HepG2 (cell line): ENCODE results near the gene FRS2. TPM values are rescaled to one million over a fixed set of nuclear protein-coding genes. Genes with fewer than 3 reads are reported as not detected.

Source experiments
- ATAC-seq: fragments of 200-7000 bp; cut with Tn5 transposase; 3 replicates; pipeline ENCODE4 v1.9.1; 2020; ENCODE audit warnings: mild to moderate bottlenecking, moderate library complexity
- BruUV-seq: library from RNA; stranded (reverse); fragments of 400-500 nt; replicated peaks from 2 replicates; lab custom pipeline; 2021; lab: Mats Ljungman, UMichigan
- CTCF ChIA-PET: fragments of 300-600 bp; formaldehyde crosslinking; extraction: SDS; loops from one replicate; lab custom pipeline; 2021; ENCODE audit warnings: low total read pairs, inconsistent platforms, low intra/inter-chr PET ratio; lab: Yijun Ruan, JAX
- POLR2A ChIA-PET: fragments of 350-600 bp; sonication (Branson Sonifier 250); formaldehyde crosslinking; loops from one replicate; lab custom pipeline; 2020; ENCODE audit warnings: antibody characterized with exemption, inconsistent platforms; lab: Yijun Ruan, JAX
- DNase-seq: peaks from one replicate; pipeline ENCODE4 v3.0.0-alpha.2; 2015; ENCODE audit warnings: low spot score
- FAIRE-seq: peaks from 3 replicates; lab custom pipeline; 2011; peaks lifted over from hg19 to GRCh38; lab: Jason Lieb, UNC
- H2AFZ ChIP-seq: one replicate; pipeline ENCODE4 v1.6.1; 2011; ENCODE audit warnings: low read length, inconsistent platforms
- H3K27ac ChIP-seq: fragments of 300-600 bp; 3 replicates; pipeline ENCODE4 v1.8.0; 2011; ENCODE audit warnings: mixed run types, mild to moderate bottlenecking, mixed read lengths, low read length, inconsistent platforms; ENCODE audit not compliant: insufficient read depth; ENCODE audit errors: extremely low read length
- H3K27me3 ChIP-seq, 2 experiments: fragments of 200-600 bp in 1 of 2; 2 replicates in 1 of 2; 3 replicates in 1 of 2; pipeline versions ENCODE4 v1.6.0 to v1.8.0; 2011; ENCODE audit warnings: low read length in 2 of 2, mild to moderate bottlenecking in 2 of 2, moderate library complexity in 2 of 2, inconsistent platforms in 1 of 2; ENCODE audit not compliant: insufficient read depth in 2 of 2, control insufficient read depth in 1 of 2
- H3K36me3 ChIP-seq, 2 experiments: fragments of 200-600 bp in 1 of 2; replicated peaks in 1 of 2; 2 replicates in 1 of 2; 3 replicates in 1 of 2; pipeline versions ENCODE4 v1.5.1 to v1.8.0; 2011; ENCODE audit warnings: low read length in 2 of 2, inconsistent platforms in 1 of 2; ENCODE audit not compliant: insufficient read depth in 2 of 2, control insufficient read depth in 1 of 2
- H3K4me1 ChIP-seq: 2 replicates; pipeline ENCODE4 v1.5.1; 2012; ENCODE audit warnings: low read length, inconsistent platforms; ENCODE audit not compliant: insufficient read depth
- H3K4me2 ChIP-seq: 2 replicates; pipeline ENCODE4 v1.6.0; 2011; ENCODE audit warnings: low read depth, low read length, inconsistent platforms
- H3K4me3 ChIP-seq, 3 experiments: fragments of 200-600 bp in 1 of 3; sonication (generic), shearing (Covaris generic) in 1 of 3; replicated peaks in 1 of 3; 2 replicates each; pipeline ENCODE4 v1.5.1; 2011 to 2016; ENCODE audit warnings: low read length in 3 of 3, inconsistent platforms in 2 of 3, low read depth in 2 of 3, mild to moderate bottlenecking in 2 of 3, control low read depth in 1 of 3, mixed read lengths in 1 of 3; ENCODE audit not compliant: insufficient read depth in 1 of 3
- H3K79me2 ChIP-seq: one replicate; pipeline ENCODE4 v1.6.1; 2011; ENCODE audit warnings: low read length, inconsistent platforms; ENCODE audit not compliant: insufficient read depth
- H3K9ac ChIP-seq: 2 replicates; pipeline ENCODE4 v1.6.0; 2011; ENCODE audit warnings: mild to moderate bottlenecking, low read depth, low read length, inconsistent platforms; ENCODE audit not compliant: insufficient read depth
- H3K9me3 ChIP-seq: 2 replicates; pipeline ENCODE4 v1.5.1; 2012; ENCODE audit warnings: mild to moderate bottlenecking, low read length
- H4K20me1 ChIP-seq: 2 replicates; pipeline ENCODE4 v1.6.0; 2011; ENCODE audit warnings: inconsistent platforms, mild to moderate bottlenecking, low read length, moderate library complexity; ENCODE audit not compliant: insufficient read depth
- FOXC1 ChIP-seq: sonication (generic); formaldehyde crosslinking; IDR thresholded peaks from 2 replicates; pipeline ENCODE4 v1.8.0; 2022; ENCODE audit warnings: mild to moderate bottlenecking, missing genetic modification reagents, borderline replicate concordance
- HOXA5 ChIP-seq: sonication (generic); formaldehyde crosslinking; IDR thresholded peaks from 2 replicates; pipeline ENCODE4 v1.4.0; 2020; ENCODE audit warnings: missing genetic modification reagents
- MED13 ChIP-seq: sonication (generic); formaldehyde crosslinking; IDR thresholded peaks from 2 replicates; pipeline ENCODE4 v1.5.0; 2020; ENCODE audit warnings: missing genetic modification reagents
- PAF1 ChIP-seq: IDR thresholded peaks from 2 replicates; pipeline ENCODE4 v1.6.1; 2016; ENCODE audit warnings: missing genetic modification reagents, missing compliant biosample characterization
- RFX3 ChIP-seq: IDR thresholded peaks from 2 replicates; pipeline ENCODE4 v1.6.1; 2016; ENCODE audit warnings: missing biosample characterization, missing genetic modification reagents
- STAG1 ChIP-seq: sonication (generic); formaldehyde crosslinking; IDR thresholded peaks from 2 replicates; pipeline ENCODE4 v1.4.0; 2020; ENCODE audit warnings: missing genetic modification reagents
- STAT5B ChIP-seq: sonication (generic); formaldehyde crosslinking; IDR thresholded peaks from 2 replicates; pipeline ENCODE4 v1.4.0; 2020; ENCODE audit warnings: missing genetic modification reagents
- TAF1 ChIP-seq: sonication (generic); formaldehyde crosslinking; IDR thresholded peaks from 2 replicates; pipeline ENCODE4 v1.4.0; 2020; ENCODE audit warnings: missing genetic modification reagents
- ZFP62 ChIP-seq: sonication (generic); formaldehyde crosslinking; IDR thresholded peaks from 2 replicates; pipeline ENCODE4 v1.4.0; 2020; ENCODE audit warnings: missing genetic modification reagents
- ZNF124 ChIP-seq: sonication (generic); formaldehyde crosslinking; IDR thresholded peaks from 2 replicates; pipeline ENCODE4 v1.4.0; 2020; ENCODE audit warnings: missing genetic modification reagents
- ZNF660 ChIP-seq: sonication (generic); formaldehyde crosslinking; IDR thresholded peaks from 2 replicates; pipeline ENCODE4 v1.5.1; 2020; ENCODE audit warnings: mild to moderate bottlenecking, low read depth, missing genetic modification reagents, borderline replicate concordance
- ZNF83 ChIP-seq: sonication (generic); formaldehyde crosslinking; IDR thresholded peaks from 2 replicates; pipeline ENCODE4 v1.4.0; 2020; ENCODE audit warnings: missing genetic modification reagents, mild to moderate bottlenecking, borderline replicate concordance
- WGBS: methylation state at CpG from one replicate; pipeline ENCODE4 v1.1.6; 2017; ENCODE audit warnings: low lambda C conversion rate; 5-methylcytosine and 5-hydroxymethylcytosine counted together
- in situ Hi-C: cut with HindIII; loops from 2 replicates; pipeline ENCODE4 v1.10.0; 2017; ENCODE audit warnings: low pct_unique_long_range_greater_than_20kb; ENCODE audit not compliant: extremely low pct_ligation_motif_present
- intact Hi-C: fragments of 100-400 bp; cut with micrococcal nuclease; formaldehyde crosslinking; loops from one replicate; pipeline ENCODE4 v1.10.0; 2022; ENCODE audit not compliant: unreplicated experiment
- polyA plus RNA-seq, 8 experiments: library from polyadenylated mRNA; depleted of rRNA in 3 of 8; stranded (reverse) in 7 of 8; unstranded in 1 of 8; fragments of >200 nt; fragmentation: Illumina TruSeq in 4 of 8; extraction: Trizol in 4 of 8; gene quantifications; 2 replicates each; pipeline versions ENCODE4 v1.2.1 to v1.2.3, GENCODE V29; 2011 to 2016; ENCODE audit warnings: low read depth in 4 of 8, missing spikeins in 1 of 8, mixed read lengths in 1 of 8; ENCODE audit not compliant: insufficient read depth in 1 of 8
- total RNA-seq, 5 experiments: library from RNA; depleted of rRNA; stranded (reverse); fragments of >200 nt; fragmentation: Illumina TruSeq; extraction: Trizol; gene quantifications; 2 replicates each; pipeline ENCODE4 v1.2.3, GENCODE V29; 2016; ENCODE audit warnings: low read depth in 1 of 5
- TF ChIP-seq, protein P1 (sequence below): sonication (generic); formaldehyde crosslinking; IDR thresholded peaks from 2 replicates; pipeline ENCODE4 v1.4.0; 2020; ENCODE audit warnings: mild to moderate bottlenecking, missing genetic modification reagents, borderline replicate concordance
- TF ChIP-seq, protein P2 (sequence below): sonication (generic); formaldehyde crosslinking; IDR thresholded peaks from 2 replicates; pipeline ENCODE4 v1.5.0; 2020; ENCODE audit warnings: mild to moderate bottlenecking, missing genetic modification reagents, borderline replicate concordance
- TF ChIP-seq, protein P3 (sequence below): sonication (generic); formaldehyde crosslinking; IDR thresholded peaks from 2 replicates; pipeline ENCODE4 v1.8.0; 2022; ENCODE audit warnings: missing genetic modification reagents, mild to moderate bottlenecking, moderate library complexity, borderline replicate concordance
- TF ChIP-seq, protein P4 (sequence below): sonication (generic); formaldehyde crosslinking; IDR thresholded peaks from 2 replicates; pipeline ENCODE4 v1.9.0; 2022; ENCODE audit warnings: missing genetic modification reagents, mild to moderate bottlenecking, borderline replicate concordance

FRS2 gene
- total and polyA plus RNA-seq, 2 of the 13 experiments (the other 11 are each of a cell fraction or from before 2014, with no cell fraction given): 8.3 to 16.8 TPM

DNA sequence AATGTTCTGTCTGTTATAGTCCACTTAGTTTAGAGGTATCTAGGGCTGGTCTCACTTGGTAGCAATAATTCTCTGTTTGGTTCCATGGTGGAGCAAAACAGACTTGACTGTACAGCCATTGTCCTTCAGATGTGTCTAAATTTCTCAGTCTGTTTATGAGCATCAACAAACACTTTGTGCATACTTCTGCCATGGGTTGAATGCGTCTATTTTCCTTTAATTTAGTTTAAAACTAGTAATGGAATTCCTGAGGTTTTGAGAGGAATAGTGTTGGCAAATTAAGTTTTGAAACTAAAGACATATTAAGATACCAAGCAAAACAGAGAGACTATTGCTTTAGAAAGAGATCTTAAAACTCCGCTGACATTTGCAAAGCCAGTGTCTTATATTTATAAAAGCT lies 22.6 kb downstream of the FRS2 start:
- no peak for FAIRE-seq

More for the DNA sequence above, 22.6 kb downstream of the FRS2 start:
- H3K27me3 ChIP-seq: no peaks in the 10 kb centered on the region; a peak in 1 of 5 replicates
- no peak overlapping the region for H3K9ac ChIP-seq
- peaks cover 91% of the 10 kb centered on the region for H3K79me2 ChIP-seq
- H3K4me3 ChIP-seq: no peak overlapping the region
- DNase-seq (no peak), ATAC-seq (no peak)
- 95% methylated on average over 2 of the region's 2 CpGs for WGBS
- no peaks in the 10 kb centered on the region for H3K9me3 ChIP-seq
- no peak overlapping the region for H2AFZ ChIP-seq
- TF ChIP-seq FOXC1 (CRISPR knock-in tag) (no peak), STAT5B (CRISPR knock-in tag) (no peak), ZFP62 (CRISPR knock-in tag) (no peak), PAF1 (CRISPR knock-in tag) (no peak), HOXA5 (CRISPR knock-in tag) (no peak), ZNF660 (CRISPR knock-in tag) (no peak), ZNF83 (no peak), TAF1 (CRISPR knock-in tag) (no peak), RFX3 (CRISPR knock-in tag) (no peak), MED13 (CRISPR knock-in tag) (no peak), STAG1 (no peak), ZNF124 (CRISPR knock-in tag) (no peak)
- TF ChIP-seq, protein P1, sequence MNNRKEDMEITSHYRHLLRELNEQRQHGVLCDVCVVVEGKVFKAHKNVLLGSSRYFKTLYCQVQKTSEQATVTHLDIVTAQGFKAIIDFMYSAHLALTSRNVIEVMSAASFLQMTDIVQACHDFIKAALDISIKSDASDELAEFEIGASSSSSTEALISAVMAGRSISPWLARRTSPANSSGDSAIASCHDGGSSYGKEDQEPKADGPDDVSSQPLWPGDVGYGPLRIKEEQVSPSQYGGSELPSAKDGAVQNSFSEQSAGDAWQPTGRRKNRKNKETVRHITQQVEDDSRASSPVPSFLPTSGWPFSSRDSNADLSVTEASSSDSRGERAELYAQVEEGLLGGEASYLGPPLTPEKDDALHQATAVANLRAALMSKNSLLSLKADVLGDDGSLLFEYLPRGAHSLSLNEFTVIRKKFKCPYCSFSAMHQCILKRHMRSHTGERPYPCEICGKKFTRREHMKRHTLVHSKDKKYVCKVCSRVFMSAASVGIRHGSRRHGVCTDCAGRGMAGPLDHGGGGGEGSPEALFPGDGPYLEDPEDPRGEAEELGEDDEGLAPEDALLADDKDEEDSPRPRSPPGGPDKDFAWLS (CRISPR knock-in tag): no peak
- TF ChIP-seq, protein P2, sequence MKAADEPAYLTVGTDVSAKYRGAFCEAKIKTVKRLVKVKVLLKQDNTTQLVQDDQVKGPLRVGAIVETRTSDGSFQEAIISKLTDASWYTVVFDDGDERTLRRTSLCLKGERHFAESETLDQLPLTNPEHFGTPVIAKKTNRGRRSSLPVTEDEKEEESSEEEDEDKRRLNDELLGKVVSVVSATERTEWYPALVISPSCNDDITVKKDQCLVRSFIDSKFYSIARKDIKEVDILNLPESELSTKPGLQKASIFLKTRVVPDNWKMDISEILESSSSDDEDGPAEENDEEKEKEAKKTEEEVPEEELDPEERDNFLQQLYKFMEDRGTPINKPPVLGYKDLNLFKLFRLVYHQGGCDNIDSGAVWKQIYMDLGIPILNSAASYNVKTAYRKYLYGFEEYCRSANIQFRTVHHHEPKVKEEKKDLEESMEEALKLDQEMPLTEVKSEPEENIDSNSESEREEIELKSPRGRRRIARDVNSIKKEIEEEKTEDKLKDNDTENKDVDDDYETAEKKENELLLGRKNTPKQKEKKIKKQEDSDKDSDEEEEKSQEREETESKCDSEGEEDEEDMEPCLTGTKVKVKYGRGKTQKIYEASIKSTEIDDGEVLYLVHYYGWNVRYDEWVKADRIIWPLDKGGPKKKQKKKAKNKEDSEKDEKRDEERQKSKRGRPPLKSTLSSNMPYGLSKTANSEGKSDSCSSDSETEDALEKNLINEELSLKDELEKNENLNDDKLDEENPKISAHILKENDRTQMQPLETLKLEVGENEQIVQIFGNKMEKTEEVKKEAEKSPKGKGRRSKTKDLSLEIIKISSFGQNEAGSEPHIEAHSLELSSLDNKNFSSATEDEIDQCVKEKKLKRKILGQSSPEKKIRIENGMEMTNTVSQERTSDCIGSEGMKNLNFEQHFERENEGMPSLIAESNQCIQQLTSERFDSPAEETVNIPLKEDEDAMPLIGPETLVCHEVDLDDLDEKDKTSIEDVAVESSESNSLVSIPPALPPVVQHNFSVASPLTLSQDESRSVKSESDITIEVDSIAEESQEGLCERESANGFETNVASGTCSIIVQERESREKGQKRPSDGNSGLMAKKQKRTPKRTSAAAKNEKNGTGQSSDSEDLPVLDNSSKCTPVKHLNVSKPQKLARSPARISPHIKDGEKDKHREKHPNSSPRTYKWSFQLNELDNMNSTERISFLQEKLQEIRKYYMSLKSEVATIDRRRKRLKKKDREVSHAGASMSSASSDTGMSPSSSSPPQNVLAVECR (CRISPR knock-in tag): no peak
- TF ChIP-seq, protein P3, sequence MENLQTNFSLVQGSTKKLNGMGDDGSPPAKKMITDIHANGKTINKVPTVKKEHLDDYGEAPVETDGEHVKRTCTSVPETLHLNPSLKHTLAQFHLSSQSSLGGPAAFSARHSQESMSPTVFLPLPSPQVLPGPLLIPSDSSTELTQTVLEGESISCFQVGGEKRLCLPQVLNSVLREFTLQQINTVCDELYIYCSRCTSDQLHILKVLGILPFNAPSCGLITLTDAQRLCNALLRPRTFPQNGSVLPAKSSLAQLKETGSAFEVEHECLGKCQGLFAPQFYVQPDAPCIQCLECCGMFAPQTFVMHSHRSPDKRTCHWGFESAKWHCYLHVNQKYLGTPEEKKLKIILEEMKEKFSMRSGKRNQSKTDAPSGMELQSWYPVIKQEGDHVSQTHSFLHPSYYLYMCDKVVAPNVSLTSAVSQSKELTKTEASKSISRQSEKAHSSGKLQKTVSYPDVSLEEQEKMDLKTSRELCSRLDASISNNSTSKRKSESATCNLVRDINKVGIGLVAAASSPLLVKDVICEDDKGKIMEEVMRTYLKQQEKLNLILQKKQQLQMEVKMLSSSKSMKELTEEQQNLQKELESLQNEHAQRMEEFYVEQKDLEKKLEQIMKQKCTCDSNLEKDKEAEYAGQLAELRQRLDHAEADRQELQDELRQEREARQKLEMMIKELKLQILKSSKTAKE: no peak
- TF ChIP-seq, protein P4, sequence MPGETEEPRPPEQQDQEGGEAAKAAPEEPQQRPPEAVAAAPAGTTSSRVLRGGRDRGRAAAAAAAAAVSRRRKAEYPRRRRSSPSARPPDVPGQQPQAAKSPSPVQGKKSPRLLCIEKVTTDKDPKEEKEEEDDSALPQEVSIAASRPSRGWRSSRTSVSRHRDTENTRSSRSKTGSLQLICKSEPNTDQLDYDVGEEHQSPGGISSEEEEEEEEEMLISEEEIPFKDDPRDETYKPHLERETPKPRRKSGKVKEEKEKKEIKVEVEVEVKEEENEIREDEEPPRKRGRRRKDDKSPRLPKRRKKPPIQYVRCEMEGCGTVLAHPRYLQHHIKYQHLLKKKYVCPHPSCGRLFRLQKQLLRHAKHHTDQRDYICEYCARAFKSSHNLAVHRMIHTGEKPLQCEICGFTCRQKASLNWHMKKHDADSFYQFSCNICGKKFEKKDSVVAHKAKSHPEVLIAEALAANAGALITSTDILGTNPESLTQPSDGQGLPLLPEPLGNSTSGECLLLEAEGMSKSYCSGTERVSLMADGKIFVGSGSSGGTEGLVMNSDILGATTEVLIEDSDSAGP (CRISPR knock-in tag): no peak
- H3K4me2 ChIP-seq: no peak overlapping the region
- in situ Hi-C loops (no loop called here), intact Hi-C loops (no loop called here)
- H3K36me3 ChIP-seq: peaks cover 0 to 2% of the 10 kb centered on the region in 2 experiments; a peak in 2 of 5 replicates
- no peak overlapping the region for H3K27ac ChIP-seq
- H3K4me1 ChIP-seq: peaks cover 32% of the 10 kb centered on the region
- BruUV-seq: no TSS peak
- ChIA-PET POLR2A (no interaction called here), CTCF (no interaction called here)
- no peaks in the 10 kb centered on the region; the same call in 1 of the 2 replicates for H4K20me1 ChIP-seq
